Adrenal gland (tissue), 12 donors: ENCODE results near the gene KLHL21. TPM values are rescaled to one million over a fixed set of nuclear protein-coding genes. Genes with fewer than 3 reads are reported as not detected.

Experiments used
- DNase-seq, 7 donors: peaks; one replicate each; pipeline ENCODE4 v3.0.0-alpha.2; 2019 to 2020
- H3K27ac ChIP-seq, 5 donors: fragments of 200-600 bp; sonication (generic) in 4 of 5; 1 replicate in 3 of 5; 2 replicates in 2 of 5; pipeline versions ENCODE4 v1.5.1 to v1.8.0; 2016 to 2020; ENCODE audit warnings: mild to moderate bottlenecking in 1 of 5
- H3K27me3 ChIP-seq: fragments of 200-600 bp; 2 replicates; pipeline ENCODE4 v1.8.0; 2021
- H3K36me3 ChIP-seq, 2 donors: fragments of 200-600 bp; replicated peaks in 1 of 2; 1 replicate in 1 of 2; 2 replicates in 1 of 2; pipeline versions ENCODE4 v1.5.1 to v1.8.0; 2018 to 2022
- H3K4me1 ChIP-seq, 2 donors: fragments of 200-600 bp; replicated peaks in 1 of 2; 1 replicate in 1 of 2; 2 replicates in 1 of 2; pipeline versions ENCODE4 v1.5.1 to v1.8.0; 2018 to 2021
- H3K4me3 ChIP-seq, 4 donors: fragments of 200-600 bp; sonication (generic) in 3 of 4; one replicate each; pipeline ENCODE4 v1.5.1; 2016 to 2018
- H3K9me3 ChIP-seq, 3 donors: fragments of 200-600 bp; sonication (generic) in 1 of 3; replicated peaks in 1 of 3; 1 replicate in 2 of 3; 2 replicates in 1 of 3; pipeline versions ENCODE4 v1.5.1 to v1.8.0; 2016 to 2021
- POLR2A ChIP-seq, 2 donors: fragments of 450-650 bp; IDR thresholded peaks; one replicate each; pipeline ENCODE4 v1.6.1; 2017; ENCODE audit warnings: antibody characterized with exemption in 2 of 2, mild to moderate bottlenecking in 2 of 2, moderate library complexity in 1 of 2
- WGBS, 4 donors: extraction: QIAGEN DNeasy Blood & Tissue Kit in 2 of 4; methylation state at CpG; one replicate each; pipeline versions ENCODE4 v1.1.5 to v1.1.7; 2013 to 2017; 5-methylcytosine and 5-hydroxymethylcytosine counted together
- intact Hi-C, 2 donors: fragments of 100-400 bp; cut with DNase I; formaldehyde crosslinking; loops; one replicate each; pipeline versions ENCODE4 v1.14.1 to v1.15.0; 2022 to 2023
- polyA plus RNA-seq, 3 donors: library from polyadenylated mRNA; stranded (reverse); fragments of 200-250 nt in 2 of 3; fragments of 350-450 nt in 1 of 3; fragmentation: Illumina TruSeq in 1 of 3; extraction: RNeasy Lipid Tissue Mini Kit (QIAGEN cat#74804) in 1 of 3; gene quantifications; one replicate each; pipeline ENCODE4 v1.2.3, GENCODE V29; 2013 to 2014
- total RNA-seq, 9 donors: library from RNA; depleted of rRNA in 4 of 9; stranded (reverse); fragments of >200 nt in 4 of 9; fragments of 120-200 nt in 1 of 9; fragmentation: NEBNext Ultra II Directional in 1 of 9; extraction: Animal tissue kit (Norgen Biotek cat#: 25700) in 1 of 9; gene quantifications; one replicate each; pipeline versions ENCODE4 v1.1.0 to v1.2.4, GENCODE V29; 2013 to 2023
- TF ChIP-seq, protein P1 (sequence below), 6 experiments: fragments of 450-650 bp in 4 of 6; fragments of 200-600 bp in 2 of 6; sonication (generic) in 1 of 6; IDR thresholded peaks; 1 replicate in 5 of 6; 2 replicates in 1 of 6; pipeline versions ENCODE4 v1.5.1 to v1.8.0; 2016 to 2021; ENCODE audit warnings: antibody characterized with exemption in 6 of 6, mild to moderate bottlenecking in 2 of 6, moderate library complexity in 1 of 6
- donor health status: healthy with polysubstance abuse.
- donor health status: Bipolar disorder and iron deficiency.
- donor health status: DM: yes; HTN: yes; CAD: no.
- donor health status: DM: no; HTN: no; CAD: no.
- donor health status: DM: no; HTN: no; CAD: no.
- donor health status: DM: yes; HTN: yes; CAD: no.

Gene KLHL21
- total and polyA plus RNA-seq, 12 donors: 11.7 to 108 (median 35.9) TPM

GRCh38 chr1:6619045-6619444 lies 16.4 kb upstream of the KLHL21 start:
- no peak for TF ChIP-seq POLR2A (IDR thresholded peaks at IDR 0.05)
- TF ChIP-seq, protein P1, sequence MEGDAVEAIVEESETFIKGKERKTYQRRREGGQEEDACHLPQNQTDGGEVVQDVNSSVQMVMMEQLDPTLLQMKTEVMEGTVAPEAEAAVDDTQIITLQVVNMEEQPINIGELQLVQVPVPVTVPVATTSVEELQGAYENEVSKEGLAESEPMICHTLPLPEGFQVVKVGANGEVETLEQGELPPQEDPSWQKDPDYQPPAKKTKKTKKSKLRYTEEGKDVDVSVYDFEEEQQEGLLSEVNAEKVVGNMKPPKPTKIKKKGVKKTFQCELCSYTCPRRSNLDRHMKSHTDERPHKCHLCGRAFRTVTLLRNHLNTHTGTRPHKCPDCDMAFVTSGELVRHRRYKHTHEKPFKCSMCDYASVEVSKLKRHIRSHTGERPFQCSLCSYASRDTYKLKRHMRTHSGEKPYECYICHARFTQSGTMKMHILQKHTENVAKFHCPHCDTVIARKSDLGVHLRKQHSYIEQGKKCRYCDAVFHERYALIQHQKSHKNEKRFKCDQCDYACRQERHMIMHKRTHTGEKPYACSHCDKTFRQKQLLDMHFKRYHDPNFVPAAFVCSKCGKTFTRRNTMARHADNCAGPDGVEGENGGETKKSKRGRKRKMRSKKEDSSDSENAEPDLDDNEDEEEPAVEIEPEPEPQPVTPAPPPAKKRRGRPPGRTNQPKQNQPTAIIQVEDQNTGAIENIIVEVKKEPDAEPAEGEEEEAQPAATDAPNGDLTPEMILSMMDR (IDR thresholded peaks at IDR 0.05): no peak
- 91 to 98% (median 93%) methylated on average over 4 of the region's 4 CpGs for WGBS, 4 donors
- intact Hi-C loops: no loop called here
- Histone ChIP-seq H3K27me3 (no peaks in the 10 kb centered on the region), H3K36me3 (peaks cover 0 to 43% of the 10 kb centered on the region in 2 donors), H3K9me3 (no peaks in the 10 kb centered on the region), H3K4me3 (no peak overlapping the region), H3K4me1 (peaks cover 7 to 18% of the 10 kb centered on the region in 2 donors), H3K27ac (no peak overlapping the region)
- DNase-seq: no peak

DNA sequence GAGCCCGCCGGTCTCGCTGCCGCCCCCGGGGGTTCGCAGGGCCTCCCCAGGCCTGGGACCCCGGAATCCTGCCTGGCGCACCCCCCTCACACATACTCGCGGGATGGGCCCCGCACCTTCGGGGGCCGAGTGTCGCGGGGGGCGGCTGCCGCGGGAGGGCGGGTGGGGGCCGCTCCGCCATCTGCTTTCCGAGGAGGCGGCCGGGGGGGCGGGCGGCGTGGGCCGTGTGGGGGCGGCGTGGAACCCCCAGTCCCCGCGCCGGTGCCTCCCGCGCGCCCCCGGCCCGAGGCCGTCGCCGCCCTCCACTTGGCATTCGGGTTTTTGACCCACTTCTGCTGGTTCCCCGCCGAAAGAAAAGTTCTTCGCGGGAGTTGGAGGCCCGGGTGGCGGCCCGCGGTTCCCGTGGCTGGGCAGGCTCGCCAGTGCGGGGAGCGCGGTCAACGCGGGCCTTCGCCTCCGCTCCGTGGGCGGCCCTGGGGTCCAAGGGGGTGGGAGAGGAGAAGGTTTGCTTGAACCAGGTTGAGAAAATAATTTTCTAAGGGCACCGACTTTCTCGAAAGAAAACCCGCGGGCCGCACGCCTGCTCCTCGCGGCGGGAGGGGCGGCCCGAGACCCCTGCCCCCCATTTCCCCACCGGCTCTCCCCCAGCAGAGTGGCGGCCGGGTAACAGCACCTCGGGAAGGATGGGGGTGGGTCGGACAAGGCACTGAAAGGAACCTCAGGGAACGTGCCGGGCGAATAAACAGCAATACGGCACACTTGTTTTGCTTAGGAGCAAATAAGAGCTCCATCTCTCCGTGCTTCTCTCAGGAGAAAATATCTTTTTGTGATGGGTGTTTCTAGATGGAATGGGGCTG lies 12.5 kb upstream of the KLHL21 start:
- 1 to 33% (median 7%) methylated on average over 1 to 76 of the region's 82 CpGs for WGBS, 4 donors

DNA sequence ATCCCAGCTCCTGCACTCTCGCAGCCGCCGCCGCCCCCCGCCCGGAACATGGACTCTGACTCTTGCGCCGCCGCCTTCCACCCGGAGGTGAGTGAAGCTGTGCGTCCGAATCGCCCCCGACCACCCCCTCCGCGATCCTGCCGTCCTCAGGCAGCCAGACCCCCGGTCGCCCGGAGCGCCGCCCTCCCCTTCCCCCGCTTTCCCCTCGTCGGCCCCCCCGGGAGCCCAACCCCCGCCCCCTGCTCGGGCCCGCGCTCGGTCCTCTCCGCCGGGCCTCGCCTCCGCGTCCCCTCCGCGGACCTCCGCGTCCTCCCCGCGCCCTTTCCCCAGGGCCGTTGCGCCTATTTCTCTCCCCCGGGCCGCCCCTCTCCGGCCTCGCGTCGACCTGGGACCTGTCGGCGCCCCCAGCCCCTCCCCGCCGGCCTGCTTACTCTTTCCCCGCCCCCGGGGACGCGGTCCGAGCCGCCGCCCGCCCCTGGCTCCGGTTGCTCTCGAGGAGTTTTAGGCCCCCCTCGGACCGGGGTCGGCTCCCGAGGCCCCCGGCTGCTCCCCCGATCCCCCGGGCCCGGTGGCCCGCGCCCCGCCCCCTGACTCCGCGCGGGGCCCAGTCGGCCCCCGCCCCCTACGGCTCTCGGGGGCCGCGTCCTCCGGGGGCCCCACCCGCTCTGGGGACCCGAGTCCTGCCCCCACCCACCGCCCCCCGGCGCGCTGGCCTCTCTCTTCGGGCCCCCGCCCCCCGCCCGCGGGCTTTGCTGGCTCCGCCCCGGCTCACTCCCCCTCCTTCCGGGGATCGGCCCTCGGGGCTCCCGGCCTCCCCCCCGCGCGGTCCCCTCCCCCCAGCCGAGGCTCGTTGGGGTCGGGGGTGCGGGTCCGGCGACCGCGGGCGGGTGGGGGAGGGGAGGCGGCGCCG lies 11.6 kb upstream of the KLHL21 start:
- peaks cover 10 to 23% of the 10 kb centered on the region in 2 donors for H3K4me1 ChIP-seq
- H3K27me3 ChIP-seq: no peaks in the 10 kb centered on the region
- H3K36me3 ChIP-seq: peaks cover 0 to 6% of the 10 kb centered on the region in 2 donors
- TF ChIP-seq, protein P1 (IDR thresholded peaks at IDR 0.05): no peak
- TF ChIP-seq POLR2A (IDR thresholded peaks at IDR 0.05): no peak
- WGBS, 4 donors: 1% methylated on average over 19 to 114 of the region's 117 CpGs; no CpG with 5 or more reads in 1 of the 4 donors
- H3K27ac ChIP-seq: peak overlapping the region; percentile 76 to 95 (median 87)
- H3K9me3 ChIP-seq: no peaks in the 10 kb centered on the region
- intact Hi-C loops: no loop called here
- peak in 5 of 7 donors; percentile 41 to 76 (median 64) for DNase-seq
- H3K4me3 ChIP-seq: peak overlapping the region; percentile 25 to 98 (median 79)

More for the DNA sequence above, 12.5 kb upstream of the KLHL21 start:
- peaks cover 10 to 23% of the 10 kb centered on the region in 2 donors for H3K4me1 ChIP-seq
- peak in 2 of 7 donors; percentile 29 to 47 for DNase-seq
- H3K4me3 ChIP-seq: peak overlapping the region in 2 of 4 donors; percentile 85 to 98
- no peaks in the 10 kb centered on the region for H3K9me3 ChIP-seq
- TF ChIP-seq POLR2A (IDR thresholded peaks at IDR 0.05): no peak
- TF ChIP-seq, protein P1 (IDR thresholded peaks at IDR 0.05): no peak
- H3K36me3 ChIP-seq: peaks cover 0 to 15% of the 10 kb centered on the region in 2 donors
- no peaks in the 10 kb centered on the region for H3K27me3 ChIP-seq
- intact Hi-C loops: no loop called here
- peak overlapping the region in 4 of 5 donors; percentile 19 to 95 (median 83) for H3K27ac ChIP-seq
